ENCODE results near the gene RMP24.
"Not testable (repeated sequence)": the region's sequence is repeated elsewhere in the genome, so short reads cannot be mapped to it uniquely, and the experiment has no call there.

RMP24 gene

DNA sequence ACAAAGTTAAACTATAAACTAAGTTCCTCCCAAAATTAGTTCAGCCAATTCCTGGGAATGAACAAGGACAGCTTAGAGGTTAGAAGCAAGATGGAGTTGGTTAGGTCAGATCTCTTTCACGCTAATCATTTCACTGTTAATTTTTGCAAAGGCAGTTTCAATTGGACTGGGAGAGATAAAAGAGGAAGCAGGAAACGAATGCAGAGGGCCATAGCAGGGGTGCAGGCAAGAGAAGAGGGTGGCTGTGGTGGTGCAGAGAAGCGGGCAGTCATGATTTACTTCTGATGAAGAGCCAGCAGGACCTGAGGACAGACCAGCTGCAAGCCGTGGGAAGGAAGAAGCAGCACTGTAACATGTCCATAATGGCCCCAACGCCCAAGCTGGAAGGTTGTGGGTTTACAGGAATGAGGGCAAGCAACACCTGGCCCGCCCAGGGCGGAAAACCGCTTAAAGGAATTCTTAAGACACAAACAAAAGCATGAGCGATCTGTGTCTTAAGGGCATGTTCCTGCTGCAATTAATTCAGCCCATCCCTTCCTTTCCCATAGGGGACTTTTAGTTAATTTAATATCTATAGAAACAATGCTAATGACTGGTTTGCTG, 4.1 kb upstream of the RMP24 start:
- DNase-seq = no peak

DNA sequence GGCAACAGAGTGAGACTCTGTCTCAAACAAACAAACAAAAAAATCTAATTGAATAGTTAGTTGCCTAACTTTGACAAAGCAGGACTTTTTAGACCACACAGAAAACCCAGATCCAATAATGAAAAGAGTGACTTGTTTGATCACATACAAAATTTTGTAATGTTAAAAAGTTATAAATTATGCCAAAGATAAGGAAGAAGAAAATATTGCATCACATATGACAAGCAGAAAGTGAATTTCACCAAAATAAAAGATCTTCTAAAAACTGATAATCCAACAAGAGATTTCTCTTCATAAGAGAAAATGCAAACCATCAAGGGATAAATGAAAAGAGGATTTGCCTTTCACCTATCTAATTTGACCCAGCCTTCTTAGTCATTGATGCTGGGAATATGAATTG, 2.8 kb upstream of the RMP24 start:
- no peak for DNase-seq

DNA sequence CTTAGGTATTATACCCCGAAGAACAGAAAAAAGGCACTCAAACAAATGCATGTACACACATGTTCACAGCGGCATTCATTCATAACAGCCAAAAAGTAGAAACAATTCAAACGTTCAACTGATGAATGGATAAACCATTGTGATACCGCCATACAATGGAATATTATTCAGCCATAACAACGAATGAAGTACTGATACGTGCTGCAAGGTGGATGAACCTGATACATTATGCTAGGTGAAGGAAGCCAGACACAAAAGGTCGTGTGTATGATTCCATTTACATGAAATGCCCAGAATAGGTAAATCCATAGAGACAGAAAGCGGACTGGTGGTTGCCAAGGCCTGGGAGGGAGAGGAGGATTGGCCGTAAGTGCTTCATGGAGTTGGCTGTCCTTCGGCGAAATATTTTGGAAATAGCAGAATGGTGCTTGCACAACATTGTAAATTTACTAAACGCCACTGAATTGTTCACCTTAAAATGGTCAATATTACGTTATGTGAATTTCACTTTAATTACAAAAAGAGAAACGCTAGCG, 750 bp upstream of the RMP24 start:
- no peak for DNase-seq

DNA sequence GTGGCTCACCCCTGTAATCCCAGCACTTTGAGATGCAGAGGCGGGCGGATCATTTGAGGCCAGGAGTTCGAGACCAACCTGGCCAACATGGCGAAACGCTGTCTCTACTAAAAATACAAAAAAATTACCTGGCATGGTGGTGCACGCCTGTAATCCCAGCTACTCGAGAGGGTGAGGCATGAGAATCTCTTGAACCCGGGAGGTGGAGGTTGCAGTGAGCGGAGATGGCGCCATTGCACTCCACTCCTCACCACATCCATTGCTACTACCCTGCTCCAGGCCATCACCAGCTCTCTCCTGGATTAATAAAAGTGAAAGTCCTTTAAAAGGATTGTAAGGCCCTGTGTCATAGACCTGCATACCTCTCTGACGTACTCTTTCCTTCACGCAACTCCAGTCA, 1.2 kb downstream of the RMP24 start:
- DNase-seq = no peak

DNA sequence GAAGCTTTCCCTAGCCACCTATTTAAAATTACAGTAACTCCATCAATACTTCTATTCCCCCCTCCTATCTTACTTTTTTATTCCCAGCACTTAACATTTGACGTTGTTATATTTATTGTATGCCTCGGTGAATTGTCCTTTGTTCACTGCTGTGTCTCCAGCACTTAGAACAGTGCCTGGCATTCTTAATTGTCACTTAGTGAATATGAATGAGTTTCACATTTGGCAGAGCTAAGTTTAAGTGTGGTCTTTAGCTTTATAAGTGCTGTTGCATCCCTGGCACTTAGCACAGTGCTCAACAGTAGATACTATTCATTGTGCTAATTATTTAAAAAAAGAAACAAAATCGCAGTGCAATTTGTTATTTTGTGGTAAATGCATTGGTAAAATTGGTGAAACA, 1.7 kb downstream of the RMP24 start:
- no peak for DNase-seq

DNA sequence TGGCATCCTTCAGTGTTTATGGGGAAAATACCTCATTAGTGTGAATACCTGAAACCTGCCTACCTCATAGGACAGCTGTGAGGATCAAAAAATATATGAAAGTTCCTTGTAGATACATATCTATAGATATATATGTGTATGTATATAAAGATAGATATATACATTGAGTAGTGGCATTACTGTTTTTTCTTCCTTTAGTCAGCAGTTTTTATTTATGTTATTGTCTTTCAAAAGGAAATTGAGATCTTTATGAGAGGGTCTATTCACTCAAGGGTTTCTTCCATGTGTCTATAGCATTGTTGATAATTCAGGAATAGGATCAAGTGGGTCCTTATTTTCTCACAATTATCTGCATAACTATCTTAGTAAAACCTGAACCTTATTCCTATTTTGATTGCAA, 6.6 kb downstream of the RMP24 start:
- DNase-seq = no peak

DNA sequence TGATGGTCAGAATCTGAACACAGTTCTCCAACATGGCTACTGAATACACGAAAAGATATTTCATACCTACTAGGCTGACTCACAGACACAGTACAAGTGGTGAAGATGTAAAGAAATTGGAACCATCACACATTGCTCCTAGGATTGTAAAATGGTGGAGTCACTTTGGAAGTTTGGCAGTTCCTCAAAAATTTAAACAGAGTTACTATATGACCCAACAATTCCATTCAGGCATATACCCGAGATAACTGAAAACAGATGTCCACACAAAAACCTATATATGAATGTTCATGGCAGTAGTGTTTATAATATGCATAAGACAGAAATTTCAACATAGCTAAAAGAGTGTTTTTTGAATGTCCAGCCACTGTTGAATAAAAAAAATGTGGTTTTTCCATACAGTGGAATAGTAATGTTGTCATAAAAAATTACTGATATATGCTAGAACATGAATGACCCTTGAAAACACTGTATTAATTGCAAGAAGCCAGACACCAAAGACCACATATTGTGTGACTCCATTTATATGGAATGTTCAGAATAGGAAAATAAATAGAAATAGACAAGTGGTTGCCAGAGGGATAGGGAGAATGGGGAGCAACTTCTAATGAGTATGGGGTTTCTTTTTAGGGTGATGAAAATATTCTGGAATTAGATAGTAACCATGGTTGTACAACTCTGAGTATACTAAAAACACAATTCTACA, 10.1 kb downstream of the RMP24 start:
- DNase-seq = no peak

DNA sequence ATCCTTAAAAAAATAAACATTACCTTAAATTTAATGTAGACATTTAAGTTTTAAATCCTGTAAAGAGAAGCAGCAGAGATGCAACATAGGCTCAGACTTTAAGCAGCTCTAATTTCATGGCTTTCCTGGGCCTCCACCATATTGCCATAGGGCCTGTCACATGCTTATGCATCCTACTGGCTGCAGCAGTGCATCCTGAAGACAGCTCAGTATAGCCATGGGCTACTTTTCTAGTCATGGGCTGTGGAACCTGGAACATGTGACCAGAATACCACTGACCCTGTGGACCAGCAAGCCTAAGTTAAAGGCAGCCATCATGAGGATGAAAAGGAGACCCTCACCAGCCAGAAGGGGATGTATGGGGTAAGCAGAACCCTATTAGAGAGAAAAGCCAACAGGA, 10.7 kb downstream of the RMP24 start:
- DNase-seq = no peak

DNA sequence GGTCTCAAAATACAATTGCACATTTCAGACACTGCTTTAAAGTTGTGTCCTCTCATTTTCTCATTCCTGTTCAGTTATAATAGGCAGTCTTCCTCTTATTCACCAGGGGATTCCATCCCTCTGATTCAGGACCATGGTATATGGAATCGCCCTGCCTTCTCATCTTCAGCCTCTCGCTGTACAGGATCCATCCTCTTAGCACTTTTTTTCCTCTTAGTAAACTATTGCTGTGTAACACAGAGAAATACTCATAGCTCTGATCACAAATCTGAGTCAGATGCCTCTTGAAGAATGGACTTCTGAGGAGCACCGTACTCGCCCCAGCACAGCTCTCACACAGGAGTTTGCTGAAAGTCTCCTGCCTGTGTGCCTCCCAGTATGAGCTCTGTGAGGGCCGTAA, 11.3 kb downstream of the RMP24 start:
- no peak for DNase-seq

DNA sequence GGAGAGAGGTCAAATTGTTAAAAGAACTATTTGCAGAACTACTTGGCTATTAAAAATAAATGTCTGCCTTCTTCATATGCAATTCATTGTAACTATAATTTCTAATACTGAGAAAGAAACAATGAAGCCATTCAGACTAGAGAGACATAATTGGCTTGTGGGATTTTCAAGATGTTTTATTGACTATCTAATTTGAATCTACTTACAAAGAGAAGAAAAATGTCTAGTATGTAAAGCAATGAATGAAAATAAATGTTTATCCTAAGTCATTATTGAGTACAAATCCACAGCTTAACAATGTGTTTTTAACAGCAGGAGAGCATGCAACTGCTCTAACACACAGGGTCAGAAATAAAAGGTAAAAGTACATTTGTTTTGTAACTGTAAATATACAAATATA, 19.2 kb downstream of the RMP24 start:
- no peak for DNase-seq

DNA sequence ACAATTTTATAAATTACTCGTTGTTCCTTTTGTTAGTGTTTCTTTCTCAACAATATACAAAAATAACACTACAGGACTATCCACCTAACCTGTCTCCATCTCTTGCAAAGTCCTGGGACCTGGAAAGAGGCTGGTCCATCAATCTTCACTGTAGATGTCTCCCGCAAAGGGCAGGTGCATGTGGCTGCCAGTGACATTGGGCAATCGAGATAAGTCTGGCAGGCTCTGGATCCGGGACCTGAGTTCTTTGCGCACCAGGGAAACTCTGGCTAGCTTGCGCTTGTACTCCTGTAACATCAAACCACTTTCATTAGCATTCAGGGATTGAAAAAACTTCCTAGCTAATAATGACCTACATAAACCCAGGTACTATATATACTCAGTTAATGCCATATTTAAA, 20.5 kb downstream of the RMP24 start:
- no peak for DNase-seq

DNA sequence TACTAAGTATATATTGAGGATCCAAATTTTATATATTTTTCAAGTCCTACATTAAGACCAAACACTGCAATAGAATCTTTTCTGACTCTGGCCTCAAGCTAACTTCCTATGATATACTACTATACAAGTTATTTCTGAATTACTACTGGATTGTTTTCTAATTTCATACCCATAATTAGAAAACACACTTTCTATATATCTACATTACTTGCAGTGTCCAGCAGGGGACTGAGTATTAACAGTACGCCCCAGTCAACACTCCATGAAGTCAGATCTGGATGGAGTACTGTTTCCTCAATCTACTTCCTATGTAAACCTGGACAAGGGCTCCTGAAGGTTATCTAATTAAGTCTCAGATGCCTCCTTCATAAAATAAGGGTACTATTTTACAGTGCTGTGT, 26.5 kb downstream of the RMP24 start:
- no peak for DNase-seq

DNA sequence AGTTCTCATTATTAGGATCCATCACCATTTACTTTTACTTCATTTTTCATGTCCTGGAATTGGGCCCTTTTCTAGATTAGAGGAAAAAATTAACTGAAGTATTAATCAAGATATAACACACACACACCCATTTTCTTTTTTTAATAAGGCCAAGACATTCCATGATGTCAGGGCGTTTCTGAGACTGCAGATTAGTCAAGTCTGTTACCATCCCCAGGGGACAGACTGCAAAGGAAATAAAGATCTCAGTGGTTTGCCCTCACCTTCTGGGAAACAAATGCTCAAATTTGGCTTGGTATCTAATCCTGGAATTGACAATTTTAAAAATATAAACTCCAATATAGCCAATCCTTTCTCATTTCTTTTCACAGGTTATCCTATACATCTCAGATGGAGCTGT, 27.4 kb downstream of the RMP24 start:
- no peak for DNase-seq

DNA sequence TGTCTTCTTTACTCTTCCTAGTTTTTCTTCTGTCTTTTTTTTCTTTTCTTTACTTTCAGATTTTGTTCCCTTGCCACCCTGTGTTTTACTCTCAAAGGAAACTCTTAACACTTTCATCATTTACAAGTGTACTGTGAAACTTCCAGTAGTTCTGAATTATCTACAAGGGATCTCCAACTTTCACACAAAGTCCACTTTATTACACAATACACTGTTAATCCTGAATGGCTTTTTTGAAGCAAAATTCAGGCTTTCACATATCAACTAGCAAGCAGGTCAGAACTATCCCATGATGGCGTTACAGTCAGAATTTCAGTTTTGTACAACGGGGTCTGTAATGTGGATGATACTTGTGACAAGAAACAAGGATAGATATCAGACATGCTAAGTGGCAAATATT, 34.5 kb downstream of the RMP24 start:
- no peak for DNase-seq

DNA sequence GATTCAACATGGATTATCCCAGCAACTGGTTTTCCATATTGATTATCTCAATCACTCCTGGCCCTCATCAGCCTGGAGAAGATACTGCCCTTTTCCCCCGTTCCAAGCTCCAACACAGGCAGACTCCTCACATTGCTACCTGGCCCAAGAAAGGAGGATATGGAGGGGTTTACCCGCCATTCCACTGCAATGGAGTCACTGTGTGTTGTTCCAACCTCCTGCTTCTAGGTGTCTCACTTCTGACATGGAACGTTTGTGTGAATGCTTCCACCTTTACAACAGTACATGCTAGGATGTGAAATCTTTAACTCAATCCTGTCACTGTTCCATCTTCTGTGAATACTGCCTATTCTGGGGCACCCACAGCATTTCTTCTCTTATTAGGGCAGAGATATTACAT, 36.7 kb downstream of the RMP24 start:
- DNase-seq = no peak

DNA sequence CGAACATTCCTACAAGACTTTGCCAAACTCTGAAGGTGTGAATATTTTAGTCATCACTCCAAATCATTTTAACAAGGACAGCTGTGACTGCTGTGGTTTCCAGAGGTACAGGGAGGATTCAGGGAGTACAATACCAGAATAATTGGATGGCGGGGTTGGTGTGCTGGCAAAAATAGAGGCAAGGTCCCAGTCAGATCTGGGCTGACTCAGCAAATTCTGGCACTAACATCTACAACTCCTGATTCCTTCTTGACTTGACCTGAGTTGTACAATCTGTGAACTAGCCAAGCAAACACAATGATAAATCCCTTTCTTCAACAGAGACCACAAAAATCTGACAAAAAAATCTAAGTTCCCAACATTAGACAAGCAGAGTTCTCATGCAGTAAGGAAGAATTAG, 40.4 kb downstream of the RMP24 start:
- no peak for DNase-seq

DNA sequence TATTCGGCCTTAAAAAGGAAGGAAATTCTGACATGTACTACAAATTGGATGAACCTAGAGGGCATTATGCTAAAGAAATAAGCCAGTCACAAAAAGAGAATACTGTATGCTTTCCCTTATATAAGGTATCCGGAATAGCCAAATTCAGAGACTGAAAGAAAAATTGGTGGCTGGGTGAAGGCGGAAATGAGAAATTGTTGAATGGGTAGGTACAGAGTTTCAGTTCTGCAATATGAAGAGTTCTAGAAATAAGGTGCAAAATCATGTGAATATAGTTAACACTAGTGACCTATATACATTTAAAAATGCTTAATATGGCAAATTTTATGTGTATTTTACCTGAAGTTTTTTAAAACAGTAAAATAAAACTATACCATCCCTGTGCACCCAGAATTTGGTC, 43.1 kb downstream of the RMP24 start:
- no peak for DNase-seq

DNA sequence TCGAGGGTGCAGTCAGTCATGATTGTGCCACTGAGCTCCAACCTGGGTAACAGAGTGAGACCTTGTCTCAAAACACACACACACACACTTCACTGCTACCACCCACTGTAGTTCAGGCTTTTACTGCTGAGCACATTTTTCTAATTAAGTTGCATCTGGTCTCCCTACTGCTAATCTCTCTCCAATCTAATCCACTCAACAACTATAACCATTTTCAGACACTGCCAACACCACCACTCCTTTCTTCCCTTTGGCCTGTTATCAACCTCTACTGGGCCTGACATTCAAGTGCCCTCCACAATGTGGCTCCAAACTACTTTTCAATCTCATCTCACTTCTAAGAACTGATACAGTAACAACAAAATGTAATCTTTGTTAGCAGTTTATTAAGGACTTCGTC, 44.8 kb downstream of the RMP24 start:
- no peak for DNase-seq

DNA sequence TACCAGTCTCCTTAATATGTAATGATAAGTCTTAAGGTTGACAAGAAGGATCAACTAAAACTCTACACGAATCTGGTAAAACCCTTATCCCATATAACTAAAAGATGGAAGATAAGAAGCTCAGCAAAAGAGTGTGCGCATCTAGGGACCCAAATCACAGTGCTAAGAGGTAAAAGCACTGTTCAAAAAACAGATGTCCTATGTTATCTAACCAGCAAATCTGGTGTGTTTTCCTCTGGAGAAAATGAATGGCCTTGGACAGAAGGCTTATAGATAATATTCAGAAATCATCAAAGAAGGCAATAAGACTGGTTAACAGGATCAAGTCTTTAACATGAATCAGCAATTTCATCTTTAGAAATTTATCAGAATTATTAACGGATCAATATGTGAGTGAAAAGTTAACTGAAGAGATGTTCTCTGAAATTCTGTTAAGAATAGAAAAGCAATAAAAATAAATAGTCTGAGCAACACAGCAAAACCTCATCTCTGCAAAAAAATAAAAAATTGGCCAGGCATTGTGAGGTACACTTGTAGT, 47.8 kb downstream of the RMP24 start:
- DNase-seq = no peak

DNA sequence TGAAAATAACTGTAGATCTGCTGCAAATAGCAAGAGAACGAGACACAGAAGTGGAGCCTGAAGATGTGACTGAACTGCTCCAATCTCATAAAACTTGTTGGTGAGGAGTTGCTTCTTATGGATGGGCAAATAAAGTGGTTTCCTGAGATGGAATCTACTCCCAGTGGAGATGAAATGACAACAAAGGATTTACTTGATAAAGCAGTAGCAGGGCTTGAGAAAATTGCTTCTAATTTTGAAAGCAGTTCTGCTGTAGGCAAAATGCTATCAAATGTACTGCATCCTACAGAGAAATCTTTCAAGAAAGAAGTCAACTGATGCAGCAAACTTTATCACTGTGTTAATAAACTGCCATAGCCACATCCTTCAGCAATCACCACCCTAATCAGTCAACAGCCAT, 50.9 kb downstream of the RMP24 start:
- DNase-seq = no peak

DNA sequence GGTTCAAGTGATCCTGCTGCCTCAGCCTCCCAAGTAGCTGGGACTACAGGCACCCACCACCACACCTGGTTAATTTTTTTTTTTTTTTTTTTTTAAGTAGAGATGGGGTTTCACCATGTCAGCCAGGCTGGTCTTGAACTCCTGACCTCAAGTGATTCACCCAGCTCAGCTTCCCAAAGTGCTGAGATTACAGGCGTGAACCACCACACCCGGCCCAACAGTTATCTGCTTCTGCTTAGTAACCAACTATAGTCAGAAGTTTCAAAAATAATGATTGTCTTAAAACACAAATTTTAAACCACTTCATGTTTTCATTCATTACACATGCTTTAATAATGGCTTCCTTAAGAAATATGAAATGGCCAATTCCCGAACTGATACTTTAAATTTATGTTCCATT, 51.8 kb downstream of the RMP24 start:
- DNase-seq = not testable (repeated sequence)

DNA sequence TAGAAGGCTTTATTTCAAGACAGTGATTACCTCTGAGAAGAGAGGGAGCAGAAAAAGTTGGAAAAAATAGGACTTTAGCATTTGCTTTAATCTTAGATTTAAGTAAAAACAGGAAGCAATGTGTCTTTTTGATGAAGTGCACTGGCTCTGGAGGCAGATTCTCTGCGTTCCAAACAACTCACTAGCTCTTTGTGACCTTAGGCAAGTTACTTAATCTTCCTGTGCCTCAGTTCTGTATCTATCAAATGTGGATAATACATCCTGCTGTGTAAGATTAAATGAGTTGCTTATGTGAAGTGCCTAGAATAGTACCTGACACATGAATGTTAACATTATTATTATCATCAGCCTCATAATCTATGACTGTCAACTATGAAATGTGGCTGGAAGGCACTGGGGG, 52.5 kb downstream of the RMP24 start:
- DNase-seq = no peak

DNA sequence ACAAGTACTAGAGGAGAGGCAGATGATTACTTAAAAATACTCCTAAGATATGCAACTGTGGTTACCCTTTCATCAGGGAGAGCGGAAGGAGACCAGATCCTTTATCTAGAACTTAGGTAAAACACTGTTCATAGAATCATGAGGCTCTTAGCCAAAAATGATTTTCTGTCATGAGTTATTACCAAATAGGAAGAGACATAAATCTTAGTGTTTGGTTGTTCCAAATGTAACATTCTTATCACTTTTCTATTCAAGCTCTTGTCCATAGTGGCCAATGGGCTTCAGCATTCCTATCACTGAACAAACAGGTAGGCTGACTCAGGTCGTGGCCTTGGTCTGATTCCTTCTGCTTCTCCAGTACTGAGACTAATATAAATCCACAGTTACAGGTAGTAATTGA, 56.4 kb downstream of the RMP24 start:
- no peak for DNase-seq
